Mucosa of stomach (tissue), 1 donor: ENCODE measurements around the gene PDZRN4.
"Not testable (repeated sequence)": the region's sequence is repeated elsewhere in the genome, so short reads cannot be mapped to it uniquely, and the experiment has no call there.

ENCODE experiments used
- H3K27me3 ChIP-seq: one replicate; pipeline ENCODE4 v1.7.0; 2013; ENCODE audit warnings: mild to moderate bottlenecking, low read length; ENCODE audit not compliant: control insufficient read depth, insufficient read depth
- H3K36me3 ChIP-seq: one replicate; pipeline ENCODE4 v1.7.0; 2013; ENCODE audit warnings: low read length; ENCODE audit not compliant: control insufficient read depth, insufficient read depth
- H3K4me1 ChIP-seq: one replicate; pipeline ENCODE4 v1.7.0; 2013; ENCODE audit warnings: mild to moderate bottlenecking, low read length; ENCODE audit not compliant: control insufficient read depth, insufficient read depth
- H3K4me3 ChIP-seq: one replicate; pipeline ENCODE4 v1.7.0; 2013; ENCODE audit warnings: low read length
- H3K9ac ChIP-seq: one replicate; pipeline ENCODE4 v1.7.0; 2013; ENCODE audit warnings: mild to moderate bottlenecking, low read length, moderate library complexity
- H3K9me3 ChIP-seq: one replicate; pipeline ENCODE4 v1.7.0; 2013; ENCODE audit warnings: mild to moderate bottlenecking, low read length, moderate library complexity; ENCODE audit not compliant: control insufficient read depth
- donor health status: Pancreatic carcinoma.

The PDZRN4 gene

DNA sequence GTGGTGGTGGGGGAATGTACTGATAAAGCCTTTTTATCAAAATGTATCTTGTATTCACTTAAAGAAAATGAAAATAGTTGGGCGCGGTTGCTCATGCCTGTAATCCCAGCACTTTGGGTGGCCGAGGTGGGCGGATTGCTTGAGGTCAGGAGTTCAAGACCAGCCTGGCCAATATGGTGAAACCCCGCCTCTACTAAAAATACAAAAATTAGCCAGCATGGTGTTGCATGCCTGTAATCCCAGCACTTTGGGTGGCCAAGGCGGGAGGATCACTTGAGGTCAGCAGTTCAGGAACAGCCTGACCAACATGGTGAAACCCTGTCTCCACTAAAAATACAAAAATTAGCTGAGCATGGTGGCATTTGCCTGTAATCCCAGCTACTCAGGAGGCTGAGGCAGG, 75.1 kb downstream of the PDZRN4 start:
- not testable (repeated sequence) for H3K9me3 ChIP-seq, H3K4me3 ChIP-seq, H3K36me3 ChIP-seq, H3K4me1 ChIP-seq, H3K27me3 ChIP-seq, H3K9ac ChIP-seq

DNA sequence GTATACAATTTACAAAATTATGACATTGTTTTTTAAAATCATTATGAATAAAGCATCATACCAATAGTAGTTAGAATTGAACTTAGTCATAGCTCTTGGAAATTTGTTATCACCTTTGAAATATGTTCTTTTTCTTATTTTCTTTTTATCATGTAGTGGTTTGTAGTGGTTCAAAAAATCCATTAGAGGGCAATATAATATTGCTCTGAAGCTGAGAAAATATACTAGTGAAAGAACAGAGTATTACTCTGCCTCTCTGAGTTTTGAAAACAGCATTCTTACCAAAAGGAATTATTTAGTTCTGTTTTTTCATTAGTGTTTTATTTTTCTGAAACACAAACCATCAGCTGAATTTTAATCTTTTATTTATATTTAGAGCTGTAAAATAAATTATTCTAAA, 76.2 kb downstream of the PDZRN4 start:
- H3K4me3 ChIP-seq: no peak overlapping the region
- H3K36me3 ChIP-seq: no peaks in the 10 kb centered on the region
- no peaks in the 10 kb centered on the region for H3K27me3 ChIP-seq
- no peaks in the 10 kb centered on the region for H3K4me1 ChIP-seq
- H3K9me3 ChIP-seq: no peaks in the 10 kb centered on the region
- H3K9ac ChIP-seq: no peak overlapping the region

DNA sequence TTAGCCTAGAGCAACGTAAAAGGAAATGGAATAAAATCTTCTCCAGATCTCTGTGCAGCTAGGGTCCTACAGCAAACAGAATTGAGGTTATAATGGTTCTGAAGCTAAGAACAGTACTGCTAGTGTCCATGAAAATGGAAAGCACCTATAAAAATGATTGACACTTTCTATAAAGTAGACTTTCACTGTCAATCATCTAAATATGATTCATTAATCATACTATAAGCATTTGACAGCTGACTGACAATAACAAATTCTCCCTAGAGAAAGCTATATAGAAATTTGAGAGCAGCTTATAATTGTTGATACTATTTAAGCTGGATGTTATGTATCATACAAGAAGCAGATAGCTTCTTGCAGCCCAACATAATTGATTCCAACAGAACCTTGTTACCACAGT, 80.9 kb downstream of the PDZRN4 start:
- Histone ChIP-seq H3K4me3 (no peak overlapping the region), H3K4me1 (no peaks in the 10 kb centered on the region), H3K9ac (no peak overlapping the region), H3K27me3 (no peaks in the 10 kb centered on the region), H3K9me3 (no peaks in the 10 kb centered on the region), H3K36me3 (no peaks in the 10 kb centered on the region)

DNA sequence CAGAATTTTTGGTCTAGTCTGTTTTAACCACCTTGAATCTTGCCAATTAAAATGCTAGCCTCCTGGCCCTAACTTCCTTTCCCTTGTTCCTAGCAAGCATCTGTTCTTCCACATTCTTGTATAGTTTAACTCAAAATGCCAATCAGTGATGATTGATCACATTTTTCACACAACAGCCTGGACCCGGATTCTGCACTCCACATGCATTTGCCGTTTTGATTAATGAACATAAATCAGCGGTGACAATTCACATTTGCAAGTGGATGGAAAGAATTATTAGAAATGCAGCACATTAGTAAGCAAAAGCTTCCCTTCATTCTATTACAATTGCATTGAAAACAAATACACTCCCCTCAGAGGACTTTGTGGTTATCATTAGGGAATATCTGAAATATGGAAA, 83.4 kb downstream of the PDZRN4 start:
- Histone ChIP-seq H3K27me3 (no peaks in the 10 kb centered on the region), H3K36me3 (no peaks in the 10 kb centered on the region), H3K9ac (no peak overlapping the region), H3K4me1 (no peaks in the 10 kb centered on the region), H3K4me3 (no peak overlapping the region), H3K9me3 (no peaks in the 10 kb centered on the region)

DNA sequence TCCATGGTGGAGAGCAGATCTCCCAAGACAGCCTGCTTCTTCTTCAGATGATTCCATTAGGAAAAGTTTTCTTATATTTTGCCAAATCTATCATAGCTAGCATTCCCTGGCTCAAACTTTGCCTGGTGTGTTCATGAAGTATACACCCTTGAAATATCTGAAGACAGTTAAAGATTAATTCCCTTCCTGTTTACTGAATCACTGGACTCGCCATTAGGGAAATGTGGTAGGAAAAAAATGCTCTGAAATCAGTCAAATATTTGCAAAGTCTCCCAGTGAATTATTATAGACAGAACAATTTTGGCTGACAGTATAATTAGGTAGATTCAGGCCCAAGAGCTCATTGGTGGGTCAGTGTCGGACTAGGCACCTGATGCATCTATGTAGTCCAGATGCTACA, 86.5 kb downstream of the PDZRN4 start:
- Histone ChIP-seq H3K9ac (no peak overlapping the region), H3K27me3 (no peaks in the 10 kb centered on the region), H3K9me3 (no peaks in the 10 kb centered on the region), H3K36me3 (no peaks in the 10 kb centered on the region), H3K4me3 (no peak overlapping the region), H3K4me1 (no peaks in the 10 kb centered on the region)

DNA sequence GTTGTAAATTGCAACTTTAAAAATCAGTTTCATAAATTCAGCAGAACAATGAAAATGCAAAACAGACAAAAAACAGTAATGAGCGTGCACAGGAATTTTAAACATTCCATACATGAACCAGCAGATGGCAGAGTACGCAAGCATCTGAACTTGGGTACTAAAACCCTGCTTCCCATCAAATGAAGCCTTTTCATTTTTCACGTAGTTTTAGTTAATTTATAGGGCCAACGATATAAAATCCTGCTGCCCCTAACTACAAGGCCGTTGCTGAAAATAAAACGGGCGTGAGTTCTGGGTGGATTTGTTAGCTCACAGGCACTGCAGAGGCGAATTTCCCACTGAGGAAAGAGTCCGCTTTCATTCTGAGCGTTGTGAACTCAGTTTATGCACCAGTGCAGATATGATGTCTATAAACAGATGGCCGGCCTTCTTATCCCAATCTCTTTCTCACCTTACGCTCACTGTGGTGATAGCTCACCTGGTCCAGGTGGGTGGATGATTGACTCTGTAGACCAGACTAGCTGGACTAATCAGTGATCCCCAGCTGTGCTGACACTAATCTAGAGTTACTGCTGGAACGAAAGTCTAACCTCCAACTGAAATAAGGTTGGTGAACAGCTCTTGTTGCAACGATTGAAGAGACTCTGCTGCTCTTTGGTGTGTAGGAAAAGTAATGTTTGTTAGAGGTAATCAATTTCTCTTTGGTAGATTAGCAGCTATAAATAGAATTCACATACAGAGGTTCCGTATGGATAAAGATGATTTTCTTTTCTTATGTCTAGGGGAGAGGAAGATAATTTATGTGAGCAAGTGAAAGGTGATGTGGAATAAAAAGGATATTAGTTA, 89.2 kb downstream of the PDZRN4 start:
- no peaks in the 10 kb centered on the region for H3K4me1 ChIP-seq
- no peak overlapping the region for H3K4me3 ChIP-seq
- no peaks in the 10 kb centered on the region for H3K36me3 ChIP-seq
- H3K27me3 ChIP-seq: no peaks in the 10 kb centered on the region
- no peak overlapping the region for H3K9ac ChIP-seq
- no peaks in the 10 kb centered on the region for H3K9me3 ChIP-seq

DNA sequence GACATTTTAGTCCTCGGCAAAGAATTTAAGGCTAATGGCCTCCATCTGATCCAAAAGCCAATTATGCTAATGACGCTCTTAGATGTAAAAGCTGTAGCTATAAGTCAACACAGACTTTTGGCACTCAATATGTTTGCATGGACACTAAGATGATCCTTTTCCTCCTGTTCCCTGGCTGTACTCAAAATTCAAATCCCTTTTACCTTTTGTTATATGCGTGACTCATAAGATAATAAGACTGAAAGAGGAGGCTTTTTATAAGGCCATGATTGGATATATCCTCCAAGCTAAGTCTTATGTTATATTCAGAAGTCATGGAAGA, 89.8 kb downstream of the PDZRN4 start:
- no peaks in the 10 kb centered on the region for H3K36me3 ChIP-seq
- no peak overlapping the region for H3K4me3 ChIP-seq
- no peaks in the 10 kb centered on the region for H3K9me3 ChIP-seq
- no peaks in the 10 kb centered on the region for H3K4me1 ChIP-seq
- H3K9ac ChIP-seq: no peak overlapping the region
- H3K27me3 ChIP-seq: no peaks in the 10 kb centered on the region

DNA sequence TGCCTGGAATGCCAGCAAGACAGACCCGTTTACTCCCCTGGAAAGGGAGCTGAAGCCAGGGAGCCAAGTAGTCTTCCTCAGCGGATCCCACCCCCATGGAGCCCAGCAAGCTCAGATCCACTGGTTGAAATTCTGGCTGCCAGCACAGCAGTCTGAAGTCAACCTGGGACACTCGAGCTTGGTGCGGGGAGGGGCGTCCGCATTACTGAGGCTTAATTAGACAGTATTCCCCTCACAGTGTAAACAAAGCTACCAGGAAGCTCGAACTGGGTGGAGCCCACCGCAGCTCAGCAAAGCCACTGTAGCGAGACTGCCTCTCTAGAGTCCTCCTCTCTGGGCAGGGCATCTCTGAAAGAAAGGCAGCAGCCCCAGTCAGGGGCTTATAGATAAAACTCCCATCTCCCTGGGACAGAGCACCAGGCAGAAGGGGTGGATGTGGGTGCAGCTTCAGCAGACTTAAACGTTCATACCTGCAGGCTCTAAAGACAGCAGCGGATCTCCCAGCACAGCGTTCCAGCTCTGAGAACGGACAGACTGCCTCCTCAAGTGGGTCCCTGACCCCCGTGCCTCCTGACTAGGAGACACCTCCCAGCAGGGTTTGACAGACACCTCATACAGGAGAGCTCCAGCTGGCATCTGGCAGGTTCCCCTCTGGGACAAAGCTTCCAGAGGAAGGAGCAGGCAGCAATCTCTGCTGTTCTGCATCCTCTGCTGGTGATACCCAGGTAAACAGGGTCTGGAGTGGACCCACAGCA, 92.4 kb downstream of the PDZRN4 start:
- not testable (repeated sequence) for H3K9ac ChIP-seq, H3K4me3 ChIP-seq, H3K27me3 ChIP-seq, H3K36me3 ChIP-seq, H3K9me3 ChIP-seq, H3K4me1 ChIP-seq

DNA sequence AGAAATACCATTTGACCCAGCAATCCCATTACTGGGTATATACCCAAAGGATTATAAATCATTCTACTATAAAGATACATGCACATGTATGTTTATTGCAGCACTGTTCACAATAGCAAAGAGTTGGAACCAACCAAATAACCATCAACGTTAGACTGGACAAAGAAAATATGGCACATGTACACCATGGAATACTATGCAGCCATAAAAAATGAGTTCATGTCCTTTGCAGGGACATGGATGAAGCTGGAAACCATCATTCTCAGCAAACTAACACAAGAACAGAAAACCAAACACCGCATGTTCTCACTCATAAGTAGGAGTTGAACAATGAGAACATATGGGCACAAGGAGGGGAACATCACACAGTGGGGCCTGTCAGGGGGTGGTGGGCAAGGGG, 97.3 kb downstream of the PDZRN4 start:
- H3K4me1 ChIP-seq, H3K9ac ChIP-seq, H3K36me3 ChIP-seq, H3K9me3 ChIP-seq, H3K27me3 ChIP-seq, H3K4me3 ChIP-seq: not testable (repeated sequence)

DNA sequence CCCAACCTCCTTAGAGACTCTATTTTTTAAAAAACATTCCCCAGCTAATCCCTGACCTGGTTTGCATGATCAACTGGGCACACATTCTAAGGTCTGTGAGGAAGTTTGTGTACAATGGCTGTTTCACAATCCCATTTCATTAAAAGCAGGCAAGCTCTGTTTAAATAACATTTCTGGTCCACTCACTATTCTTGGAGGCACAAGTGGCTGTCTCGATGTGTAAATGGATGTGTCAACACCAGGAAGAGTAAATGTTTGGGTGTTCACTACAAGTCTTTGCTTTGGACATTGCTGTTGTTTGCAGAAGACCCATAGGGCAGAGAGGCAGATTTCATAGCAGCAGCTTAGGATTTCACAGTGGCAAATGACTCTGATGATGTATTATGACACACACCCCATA, 98.3 kb downstream of the PDZRN4 start:
- Histone ChIP-seq H3K36me3 (no peaks in the 10 kb centered on the region), H3K4me1 (no peaks in the 10 kb centered on the region), H3K27me3 (no peaks in the 10 kb centered on the region), H3K9me3 (no peaks in the 10 kb centered on the region), H3K4me3 (no peak overlapping the region), H3K9ac (no peak overlapping the region)

DNA sequence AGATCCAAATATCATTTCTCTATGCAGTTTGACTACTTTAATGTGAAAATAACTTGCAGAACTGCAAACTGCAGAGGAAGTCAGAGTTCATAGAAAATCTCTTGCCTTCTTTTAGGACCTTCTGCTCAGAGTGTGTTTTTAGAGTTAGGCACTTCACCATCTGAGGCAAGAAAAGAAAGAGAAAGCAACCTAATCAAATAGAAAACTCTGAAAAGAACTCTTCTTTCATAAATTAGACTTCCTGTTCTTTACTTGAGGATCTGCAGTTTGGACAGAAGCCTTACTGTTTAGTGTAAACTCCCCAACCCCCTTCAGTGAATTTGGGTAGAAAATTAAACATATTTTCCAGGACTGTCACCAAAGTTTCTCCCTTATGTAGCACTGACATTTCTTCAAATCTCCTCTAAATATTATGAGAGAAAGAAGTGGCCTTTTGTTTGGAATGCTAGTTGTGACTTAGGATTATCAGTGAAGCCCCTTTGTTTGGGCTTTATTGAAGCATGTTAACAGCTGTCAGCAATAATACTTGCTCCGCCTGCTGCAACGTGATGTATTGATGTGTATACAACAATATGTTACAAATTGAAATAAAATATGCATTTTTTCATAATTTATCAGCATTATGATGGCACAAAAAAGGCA, 99.5 kb downstream of the PDZRN4 start:
- H3K27me3 ChIP-seq: no peaks in the 10 kb centered on the region
- no peak overlapping the region for H3K4me3 ChIP-seq
- H3K4me1 ChIP-seq: no peaks in the 10 kb centered on the region
- H3K9ac ChIP-seq: no peak overlapping the region
- H3K9me3 ChIP-seq: no peaks in the 10 kb centered on the region
- H3K36me3 ChIP-seq: no peaks in the 10 kb centered on the region

DNA sequence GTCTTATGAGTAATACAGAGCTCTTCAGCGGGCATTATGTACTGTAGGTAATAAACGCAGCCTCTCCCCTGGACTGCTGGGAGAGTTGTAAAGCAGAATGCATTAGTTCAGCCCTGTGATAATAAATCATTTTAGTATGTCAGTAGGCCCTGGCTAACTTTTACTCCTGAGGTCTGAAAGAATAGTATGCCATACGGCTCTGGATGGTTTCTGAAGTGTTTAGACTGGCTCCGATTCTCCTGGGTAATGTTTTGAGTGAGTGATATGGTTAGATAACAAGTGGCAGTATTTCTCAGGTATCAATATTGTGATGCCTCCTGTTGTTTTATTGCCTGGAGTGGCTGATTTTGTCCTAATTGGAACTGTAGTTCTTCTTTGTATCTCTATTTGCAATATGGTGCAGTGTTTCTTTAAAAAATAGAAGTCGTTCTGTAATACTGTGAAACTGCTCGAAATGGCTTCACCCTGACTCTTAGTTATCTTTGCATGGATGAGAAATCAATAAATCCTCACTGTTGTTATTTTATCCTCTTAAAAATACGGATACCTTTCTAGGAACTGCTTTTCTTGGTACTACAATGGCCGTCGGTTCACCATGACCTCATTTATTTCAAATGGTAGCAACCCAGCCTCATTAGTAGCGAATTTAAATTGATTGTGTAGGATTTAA, 100.2 kb downstream of the PDZRN4 start:
- Histone ChIP-seq H3K4me1 (no peaks in the 10 kb centered on the region), H3K9ac (no peak overlapping the region), H3K27me3 (no peaks in the 10 kb centered on the region), H3K9me3 (no peaks in the 10 kb centered on the region), H3K4me3 (no peak overlapping the region), H3K36me3 (no peaks in the 10 kb centered on the region)
